Amygdala (tissue), 56 donors: ENCODE results near the gene UBE2N.
"Not testable (repeated sequence)": the region's sequence is repeated elsewhere in the genome, so short reads cannot be mapped to it uniquely, and the experiment has no call there.

Experiments
- DNase-seq, 56 donors: peaks; one replicate each; lab custom pipeline; 2025; lab: John Stamatoyannopoulos, UW

UBE2N gene

GRCh38 chr12:93415723-93416464, 25.9 kb downstream of the UBE2N start:
- no peak for DNase-seq

GRCh38 chr12:93413064-93413463, 28.7 kb downstream of the UBE2N start:
- no peak for DNase-seq

DNA sequence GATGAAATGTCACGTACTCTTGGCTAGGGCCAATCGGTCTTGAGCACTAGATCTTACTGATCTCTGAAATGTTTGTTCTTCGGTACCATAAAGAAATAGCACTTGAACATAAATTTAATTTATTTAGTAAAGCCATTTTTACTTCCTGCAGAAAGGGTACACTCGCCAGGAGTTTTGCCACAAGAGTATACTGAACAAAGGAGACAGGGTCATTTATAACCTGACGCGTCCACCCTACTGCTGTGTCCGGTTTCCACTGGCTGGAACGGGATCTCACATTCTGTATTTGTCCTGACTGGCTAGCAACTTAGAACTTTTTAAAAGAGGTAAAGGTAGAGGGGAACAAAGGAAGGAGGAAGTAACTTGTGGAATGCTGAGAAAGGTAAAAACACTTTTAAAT, 29.4 kb downstream of the UBE2N start:
- not testable (repeated sequence) for DNase-seq

- not testable (repeated sequence) for DNase-seq
These were observed 30.7 kb downstream of the UBE2N start for GRCh38 chr12:93411060-93411459.

GRCh38 chr12:93409343-93410187, 32.2 kb downstream of the UBE2N start:
- not testable (repeated sequence) for DNase-seq

- DNase-seq: no peak
These were observed 32.9 kb downstream of the UBE2N start for GRCh38 chr12:93408813-93409212.

DNA sequence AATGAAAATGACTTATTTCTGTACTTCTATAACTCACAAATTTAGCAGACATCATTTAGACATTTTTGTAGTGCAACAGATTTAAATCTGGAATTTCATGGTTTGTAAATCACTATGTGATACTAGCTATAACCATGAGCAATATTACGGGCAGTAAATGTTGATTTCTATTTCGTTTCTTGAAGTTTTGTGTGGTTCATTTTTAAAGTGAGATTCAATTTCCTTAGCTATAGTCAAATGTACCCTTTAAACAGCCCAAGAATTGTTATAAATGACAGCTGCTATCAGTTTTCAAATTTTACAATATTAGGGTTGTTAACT, 33.8 kb downstream of the UBE2N start:
- no peak for DNase-seq

GRCh38 chr12:93407054-93407962, 34.4 kb downstream of the UBE2N start:
- DNase-seq: no peak

DNA sequence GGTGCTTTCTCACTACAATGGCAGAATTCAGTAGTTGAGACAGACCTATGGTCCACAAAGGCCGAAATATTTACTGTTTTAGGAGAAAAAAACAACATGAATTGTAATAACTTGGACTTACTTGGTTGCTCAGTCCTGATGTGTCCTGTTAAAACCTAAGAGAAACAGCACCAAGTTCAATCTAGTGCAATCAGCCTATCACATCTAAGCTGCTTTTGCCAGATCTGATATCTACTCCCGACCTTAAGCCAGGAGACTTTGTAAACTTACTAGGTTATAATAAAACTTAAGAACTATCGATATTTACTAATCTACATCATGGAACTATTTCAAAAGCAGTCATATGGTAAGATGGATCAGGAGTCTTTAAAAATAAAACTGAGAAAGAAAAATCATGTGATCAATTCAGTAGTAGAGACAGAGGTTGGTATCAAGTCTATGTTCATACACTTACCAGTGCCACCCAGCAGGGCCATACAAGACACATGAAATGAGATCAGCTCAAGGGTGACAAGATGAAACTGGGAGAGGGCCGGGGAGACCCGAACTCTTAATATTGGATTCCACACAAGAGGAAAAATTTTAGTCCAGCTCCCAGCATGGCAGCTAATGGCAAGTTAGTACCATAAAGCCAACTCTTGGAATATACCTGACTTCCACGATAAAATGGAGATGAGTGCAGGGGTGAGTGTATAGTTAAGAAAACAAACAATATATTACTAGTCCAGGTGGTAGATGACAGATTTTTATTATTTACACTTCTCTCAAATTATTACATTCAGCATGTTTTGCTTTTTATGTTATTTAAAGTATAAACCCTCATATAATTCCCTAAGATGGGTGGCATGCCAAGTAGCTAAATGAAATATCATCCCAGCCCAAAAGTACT, 36.5 kb downstream of the UBE2N start:
- DNase-seq: no peak

DNA sequence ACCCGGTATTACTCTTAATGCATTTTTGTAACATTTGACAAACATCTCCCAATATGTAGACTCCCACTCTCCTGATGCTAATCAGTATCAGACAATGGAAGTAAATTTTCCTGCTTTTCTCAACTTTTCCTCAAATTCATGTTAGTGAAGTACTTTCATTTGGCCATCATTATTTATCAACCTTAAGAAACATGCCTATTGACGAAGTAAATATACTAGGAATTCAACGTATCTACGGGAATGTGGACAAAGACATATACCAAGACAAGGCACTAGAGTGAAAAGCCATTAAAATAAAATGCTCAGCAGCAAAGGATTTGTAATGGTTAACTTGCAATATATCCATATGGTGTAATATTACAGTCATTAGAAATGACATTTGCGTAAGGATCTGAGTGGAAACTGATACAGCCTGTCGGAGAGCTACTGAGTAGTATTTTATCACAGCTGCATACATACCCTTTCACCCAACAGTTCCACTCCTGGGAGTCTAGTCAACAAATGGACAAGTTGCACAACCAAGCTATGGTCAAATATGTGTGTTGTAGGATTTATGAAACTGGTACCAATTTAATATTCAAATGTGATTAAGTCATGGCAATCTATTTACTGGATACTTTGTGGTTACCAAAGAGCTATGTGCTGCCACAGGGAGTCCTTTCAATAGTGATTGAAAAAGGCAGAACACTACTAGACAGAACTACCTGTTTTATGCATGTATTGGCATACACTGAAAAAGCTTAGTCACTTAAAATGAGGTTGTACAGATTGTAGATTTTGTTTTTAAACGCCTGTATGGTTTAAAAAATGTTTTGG, 37.6 kb downstream of the UBE2N start:
- DNase-seq: no peak

GRCh38 chr12:93402333-93403311, 39.1 kb downstream of the UBE2N start:
- no peak for DNase-seq

DNA sequence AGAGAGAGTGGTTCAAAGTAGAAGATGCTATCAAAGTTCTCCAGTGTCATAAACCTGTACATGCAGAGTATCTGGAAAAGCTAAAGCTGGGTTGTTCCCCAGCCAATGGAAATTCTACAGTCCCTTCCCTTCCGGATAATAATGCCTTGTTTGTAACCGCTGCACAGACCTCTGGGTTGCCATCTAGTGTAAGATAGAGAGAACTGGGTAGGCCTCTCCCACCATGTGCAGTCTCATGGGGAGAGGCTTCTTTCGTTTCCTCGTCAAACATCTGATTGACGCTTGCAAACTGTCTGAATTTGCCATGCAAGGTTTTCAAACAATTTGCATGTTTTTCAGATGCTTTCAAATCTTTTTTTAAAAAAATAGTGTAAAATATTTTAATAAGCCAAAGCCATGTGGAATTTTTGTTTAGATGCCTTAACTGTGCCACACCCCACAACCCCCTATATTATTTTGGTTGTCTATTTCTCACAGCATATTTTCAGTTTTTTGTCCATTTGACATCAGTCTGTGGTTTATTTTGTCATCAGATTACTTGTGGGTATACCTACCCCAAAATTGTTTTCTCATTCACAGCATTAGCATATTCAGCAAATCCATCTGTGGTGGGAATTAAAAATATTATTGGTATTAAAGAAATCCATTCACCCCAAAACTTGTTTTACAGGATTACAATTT, 42.4 kb downstream of the UBE2N start:
- not testable (repeated sequence) for DNase-seq

DNA sequence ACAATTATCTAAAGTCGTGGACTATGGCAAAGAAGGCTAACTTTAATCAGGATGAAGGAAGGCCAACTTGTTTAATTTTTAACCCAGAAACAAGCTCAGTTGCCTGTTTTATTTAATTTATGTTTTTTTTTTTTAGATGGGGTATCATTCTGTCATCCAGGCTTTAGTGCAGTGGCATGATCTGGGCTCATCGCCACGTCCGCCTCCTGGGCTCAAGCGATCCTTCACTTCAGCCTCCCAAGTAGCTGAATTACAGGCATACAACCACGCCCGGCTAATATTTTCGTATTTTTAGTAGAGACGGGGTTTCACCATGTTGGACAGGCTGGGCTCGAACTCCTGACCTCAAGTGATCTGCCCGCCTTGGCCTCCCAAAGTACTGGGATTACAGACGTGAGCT, 44.3 kb downstream of the UBE2N start:
- DNase-seq: no peak

GRCh38 chr12:93393425-93393824, 48.3 kb downstream of the UBE2N start:
- DNase-seq: no peak

- DNase-seq: no peak
These were observed 51.0 kb downstream of the UBE2N start for GRCh38 chr12:93390549-93391297.

DNA sequence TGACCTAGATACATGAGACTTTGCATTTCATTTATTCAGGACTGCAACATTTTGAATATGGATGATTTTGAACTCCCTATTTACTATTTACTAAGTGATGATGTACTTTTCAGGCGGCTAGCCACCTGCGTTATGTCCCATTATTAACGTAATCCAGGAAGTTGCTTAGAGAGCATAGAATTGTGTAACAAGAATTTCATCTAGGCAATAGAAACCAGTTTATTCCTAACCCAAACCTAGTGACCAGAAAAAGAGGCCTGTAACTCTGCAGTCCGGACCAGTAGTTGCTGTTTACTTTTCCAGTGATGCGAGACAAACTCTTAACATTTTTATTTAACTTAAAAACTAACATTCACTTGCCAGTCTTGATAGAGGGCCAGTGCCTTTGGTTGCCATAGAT, 51.7 kb downstream of the UBE2N start:
- no peak for DNase-seq

GRCh38 chr12:93387780-93388179, 54.0 kb downstream of the UBE2N start:
- DNase-seq: no peak
